Superior temporal gyrus (tissue), 1 donor: ENCODE results near the gene DNAJB6.
"Not testable (repeated sequence)": the region's sequence is repeated elsewhere in the genome, so short reads cannot be mapped to it uniquely, and the experiment has no call there.

Experiments used
- DNase-seq: peaks from one replicate; pipeline ENCODE4 v3.0.0-alpha.2; 2016; ENCODE audit errors: extremely low spot score

DNAJB6 gene

DNA sequence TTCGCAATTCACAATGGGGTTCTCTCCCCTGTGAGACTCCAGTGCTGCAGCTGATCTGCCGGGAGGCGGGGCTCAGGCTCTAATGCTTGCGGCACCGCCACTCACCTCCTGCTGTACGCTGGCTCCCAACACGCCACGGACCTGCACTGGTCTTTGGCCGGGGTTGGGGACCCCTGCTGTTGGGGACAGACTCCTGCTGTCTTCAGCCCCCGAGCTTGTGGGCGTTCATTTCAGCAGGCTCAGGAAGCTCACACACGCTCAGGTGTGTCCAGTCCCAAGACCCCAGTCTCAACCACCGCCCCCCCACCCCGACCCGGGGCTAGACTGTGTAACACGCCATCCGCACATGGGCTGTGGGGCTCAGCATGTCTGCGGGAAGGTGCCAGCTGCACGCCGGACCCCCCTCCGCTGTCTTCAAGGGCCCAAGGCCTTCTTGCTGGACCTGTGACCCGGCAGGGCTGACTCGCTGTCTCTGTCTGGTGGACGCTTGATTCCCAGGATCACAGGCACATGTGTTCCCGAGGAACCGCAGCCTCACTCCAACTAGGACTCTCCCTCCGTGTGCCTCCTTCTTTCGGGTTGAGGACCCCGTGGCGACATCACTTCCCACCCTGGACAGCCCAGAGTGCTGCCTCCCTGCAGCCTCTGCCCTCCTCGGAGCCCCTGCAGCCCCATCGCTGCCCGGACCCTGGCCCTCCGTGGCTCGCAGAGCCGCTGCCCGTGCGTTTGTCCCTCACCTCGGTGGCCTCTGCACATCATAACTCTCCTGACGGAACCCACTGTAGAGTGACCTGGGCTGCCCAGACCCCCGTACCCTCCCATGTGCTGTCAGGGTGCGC, 106.4 kb downstream of the DNAJB6 start:
- DNase-seq = no peak

DNA sequence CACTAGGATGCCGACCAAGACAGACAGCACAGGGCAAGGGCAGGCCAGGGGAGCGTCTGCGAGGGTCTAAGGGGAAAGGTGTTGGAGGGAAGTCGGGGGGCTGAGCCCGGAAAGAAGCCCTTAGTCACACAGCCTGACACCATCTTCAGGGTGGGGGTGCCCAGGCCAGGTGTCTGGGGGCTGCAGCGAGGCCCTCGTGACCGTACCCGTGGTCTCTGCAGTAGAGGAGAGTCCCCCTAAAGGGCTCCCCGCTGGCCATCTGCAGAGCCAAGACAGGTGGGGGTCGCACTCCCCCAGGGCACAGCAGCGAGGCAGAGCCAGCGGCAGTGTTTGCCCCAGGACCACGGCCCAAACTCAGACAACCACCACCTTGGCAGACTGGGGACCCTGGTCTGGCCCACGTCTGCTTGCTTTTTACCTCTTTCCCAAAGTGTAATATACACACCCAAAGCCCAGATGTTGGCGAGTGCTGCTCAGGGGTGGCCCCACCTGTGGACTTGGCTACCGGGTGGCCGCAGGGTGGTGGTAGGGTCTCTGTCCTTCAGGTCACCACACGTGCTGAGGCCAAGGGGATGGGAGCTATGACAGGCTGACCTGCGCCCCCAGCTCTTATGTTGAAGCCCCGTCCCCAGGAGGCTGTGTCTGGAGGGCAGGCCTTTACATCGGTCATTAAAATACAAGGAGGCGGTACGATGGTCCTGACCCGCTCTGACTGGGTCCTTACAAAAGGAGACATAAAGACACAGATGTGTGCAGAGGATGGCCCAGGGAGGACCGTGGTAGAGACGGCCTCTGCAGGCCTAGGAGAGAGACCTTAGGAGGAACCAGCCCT, 107.4 kb downstream of the DNAJB6 start:
- DNase-seq = no peak

DNA sequence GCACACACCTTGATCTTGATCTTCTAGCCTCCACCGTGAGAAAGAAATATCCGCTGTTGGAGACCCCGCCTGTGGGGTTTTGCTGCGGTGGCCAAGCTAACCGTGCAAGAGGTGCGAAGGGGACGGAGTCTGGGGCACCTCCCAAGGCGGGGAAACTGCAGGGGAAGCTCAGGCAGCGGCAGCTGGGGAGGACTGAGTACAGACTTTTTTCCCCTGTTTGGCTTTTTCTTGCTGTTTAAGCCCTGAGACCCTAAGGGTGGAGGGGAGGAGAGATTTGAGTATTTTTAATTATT, 108.0 kb downstream of the DNAJB6 start:
- DNase-seq = no peak

DNA sequence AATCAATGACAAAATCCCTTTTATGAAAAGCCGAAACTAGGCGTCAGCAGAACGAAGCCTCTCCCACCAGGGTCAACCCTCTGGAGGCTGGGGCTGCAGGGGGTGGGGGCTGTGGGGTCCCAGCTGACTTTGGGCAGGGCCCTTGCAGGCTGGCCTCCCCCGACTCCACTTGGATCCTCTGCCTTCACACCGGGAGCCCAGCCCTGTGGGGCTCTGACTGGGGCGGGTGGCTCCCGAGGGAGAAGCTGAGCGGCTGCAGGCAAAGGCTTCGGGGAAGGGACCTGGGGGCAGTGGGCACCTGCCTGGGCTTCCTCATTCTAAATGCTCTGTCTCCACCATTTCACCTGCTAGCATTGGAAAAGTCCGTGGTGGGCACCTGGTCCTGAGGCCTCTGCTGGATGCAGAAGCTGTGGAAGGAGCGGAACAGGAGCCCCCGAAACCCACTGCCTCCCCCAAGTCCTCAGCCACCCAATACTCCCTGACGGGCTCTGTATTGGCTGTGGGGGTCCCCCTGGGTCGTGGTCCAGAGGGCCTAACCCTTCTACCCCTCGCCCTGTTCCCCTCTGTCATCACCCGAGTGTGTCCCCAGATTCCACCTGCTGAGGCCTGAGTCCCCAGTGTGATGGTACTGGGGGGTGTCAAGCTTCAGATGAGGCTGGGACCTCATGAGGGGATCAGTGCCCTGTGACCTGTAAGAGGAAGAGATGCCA, 108.6 kb downstream of the DNAJB6 start:
- no peak for DNase-seq

DNA sequence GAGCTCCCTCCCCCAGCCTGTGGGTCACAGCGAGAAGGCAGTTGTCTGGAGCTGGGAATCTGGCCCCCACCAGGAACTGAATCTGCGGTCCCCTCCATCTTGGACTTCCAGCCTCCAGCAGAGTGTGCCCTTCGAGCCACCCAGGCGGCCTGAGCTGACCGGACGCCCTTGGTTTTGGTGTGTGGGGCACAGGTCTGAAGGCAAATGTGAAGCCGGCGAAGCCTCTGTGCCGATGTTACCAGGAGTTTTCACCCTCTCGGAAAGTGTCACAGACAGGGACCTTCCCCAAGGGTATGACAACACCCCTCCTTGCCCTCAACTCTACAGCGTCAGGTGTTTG, 109.1 kb downstream of the DNAJB6 start:
- no peak for DNase-seq

DNA sequence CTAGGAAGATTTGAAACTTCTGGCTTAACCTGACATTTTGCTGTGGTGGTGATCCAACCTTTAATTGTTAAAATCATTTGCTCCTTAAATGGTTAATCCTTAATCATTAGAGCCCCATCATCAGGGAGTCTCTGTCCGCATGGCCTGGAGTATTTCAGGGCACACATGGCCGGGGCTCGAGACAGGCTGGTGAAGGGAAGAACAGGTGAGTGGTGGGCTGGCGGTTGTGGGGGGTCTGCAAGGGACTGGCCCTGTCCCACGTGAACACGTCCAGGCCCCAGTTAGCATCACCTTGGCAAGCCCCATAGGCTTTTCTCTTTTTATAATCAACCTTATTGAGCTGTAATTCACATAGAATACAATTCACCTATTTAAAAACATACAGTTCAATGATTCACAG, 109.5 kb downstream of the DNAJB6 start:
- DNase-seq = no peak

DNA sequence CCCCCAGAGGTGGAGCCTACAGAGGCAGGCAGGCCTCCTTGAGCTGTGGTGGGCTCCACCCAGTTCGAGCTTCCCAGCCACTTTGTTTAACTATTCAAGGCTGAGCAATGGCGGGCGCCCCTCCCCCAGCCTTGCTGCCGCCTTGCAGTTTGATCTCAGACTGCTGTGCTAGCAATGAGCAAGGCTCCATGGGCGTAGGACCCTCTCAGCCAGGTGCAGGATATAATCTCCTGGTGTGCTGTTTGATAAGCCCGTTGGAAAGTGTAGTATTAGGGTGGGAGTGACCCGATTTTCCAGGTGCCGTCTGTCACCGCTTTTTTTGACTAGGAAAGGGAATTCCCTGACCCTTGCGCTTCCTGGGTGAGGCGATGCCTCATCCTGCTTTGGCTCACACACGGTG, 117.2 kb downstream of the DNAJB6 start:
- DNase-seq = not testable (repeated sequence)

DNA sequence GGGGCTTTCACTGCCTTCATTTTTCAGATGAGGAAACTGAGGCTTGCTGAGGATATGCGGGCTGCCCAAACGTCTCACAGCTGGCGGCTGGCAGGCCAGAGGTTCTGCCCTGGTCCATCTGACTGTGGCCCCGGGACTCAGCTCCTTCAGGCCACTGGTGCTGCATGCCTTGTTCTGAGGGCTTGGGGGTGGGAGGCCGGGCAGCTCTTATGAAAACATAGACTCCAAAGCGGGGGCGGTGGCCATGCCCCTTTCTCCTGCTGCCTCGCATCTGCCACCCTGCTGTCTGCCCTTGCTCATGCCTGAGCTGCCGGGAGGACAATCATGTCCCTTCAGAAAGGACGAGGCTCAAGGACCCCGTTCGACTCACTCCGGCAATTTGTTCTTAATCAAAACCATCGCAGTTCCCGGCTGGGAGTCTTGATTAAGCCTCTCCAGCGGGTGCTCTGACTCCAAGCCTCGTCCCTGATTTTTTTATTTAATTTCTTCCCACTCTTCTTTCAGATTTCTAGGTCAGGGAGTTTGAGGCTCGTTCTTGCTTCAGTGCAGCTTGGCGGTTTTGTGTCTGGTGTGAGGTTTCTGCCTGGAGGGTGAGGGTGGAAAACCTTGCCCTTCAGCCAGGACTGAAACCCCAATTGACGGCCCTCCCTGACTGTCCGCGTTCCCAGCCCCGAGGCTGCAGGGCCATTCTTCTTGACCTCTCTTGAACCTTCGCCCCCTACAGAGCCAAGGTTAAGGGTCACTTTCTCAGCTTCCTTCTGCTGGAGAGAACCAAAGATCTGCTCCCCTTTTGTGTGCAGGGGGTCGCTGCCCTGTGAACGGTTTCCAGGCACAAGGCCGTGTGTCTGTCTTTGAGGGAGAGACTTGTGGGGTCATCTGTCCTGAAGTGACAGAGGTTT, 120.8 kb downstream of the DNAJB6 start:
- no peak for DNase-seq

DNA sequence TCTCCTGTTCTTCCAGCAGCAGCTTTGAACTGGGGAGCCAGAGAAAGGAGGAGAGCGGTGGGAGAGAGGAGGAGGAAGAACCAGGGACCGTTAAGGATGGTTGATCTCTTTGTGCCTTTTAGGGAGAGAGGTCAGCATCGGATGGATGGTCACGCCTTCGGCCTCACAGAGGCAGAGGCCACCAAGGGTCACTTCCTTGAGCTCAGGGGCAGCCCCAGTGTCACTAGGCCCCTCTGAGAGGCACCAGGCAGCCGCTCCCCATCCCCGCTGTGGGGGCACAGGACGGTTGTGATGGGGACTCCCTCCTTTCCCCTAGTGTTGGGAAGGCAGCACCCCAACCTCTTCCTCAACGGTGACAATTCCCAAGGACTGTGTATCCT, 121.4 kb downstream of the DNAJB6 start:
- no peak for DNase-seq

DNA sequence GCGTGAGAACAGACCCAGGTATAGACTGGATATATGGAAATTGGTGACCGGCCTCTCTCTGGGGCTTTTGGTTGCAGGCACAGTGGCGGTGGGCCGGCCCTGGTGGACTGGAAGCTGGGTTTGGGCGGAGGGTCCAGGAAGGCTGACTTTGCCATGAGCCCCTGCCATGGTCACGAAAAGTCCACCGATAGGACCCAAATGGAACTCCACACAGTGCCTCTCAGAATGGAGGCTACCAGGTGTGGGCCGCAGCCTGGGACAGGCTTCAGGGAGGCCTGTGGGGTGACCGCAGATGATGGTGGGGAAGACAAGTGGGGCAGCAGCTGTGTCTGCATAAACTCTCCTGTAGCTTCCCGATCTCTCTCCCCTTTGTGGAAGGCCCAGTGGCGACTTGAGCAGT, 123.2 kb downstream of the DNAJB6 start:
- no peak for DNase-seq

DNA sequence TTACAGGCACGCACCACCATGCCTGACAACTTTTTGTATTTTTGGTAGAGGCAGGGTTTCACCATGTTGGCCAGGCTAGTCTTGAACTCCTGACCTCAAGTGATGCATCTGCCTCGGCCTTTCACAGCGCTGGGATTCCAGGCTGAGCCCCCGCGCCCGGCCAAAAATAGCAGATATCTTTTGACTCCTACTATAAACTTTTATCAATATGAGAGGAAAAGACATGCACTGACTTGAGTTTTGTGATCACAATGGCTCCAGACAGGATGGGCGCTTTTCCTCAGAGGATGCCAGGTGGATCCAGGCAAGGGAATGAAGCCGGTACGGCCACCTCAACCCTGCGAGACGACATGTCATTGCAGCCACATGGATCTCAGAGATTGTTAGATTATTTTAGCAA, 123.9 kb downstream of the DNAJB6 start:
- DNase-seq = no peak

DNA sequence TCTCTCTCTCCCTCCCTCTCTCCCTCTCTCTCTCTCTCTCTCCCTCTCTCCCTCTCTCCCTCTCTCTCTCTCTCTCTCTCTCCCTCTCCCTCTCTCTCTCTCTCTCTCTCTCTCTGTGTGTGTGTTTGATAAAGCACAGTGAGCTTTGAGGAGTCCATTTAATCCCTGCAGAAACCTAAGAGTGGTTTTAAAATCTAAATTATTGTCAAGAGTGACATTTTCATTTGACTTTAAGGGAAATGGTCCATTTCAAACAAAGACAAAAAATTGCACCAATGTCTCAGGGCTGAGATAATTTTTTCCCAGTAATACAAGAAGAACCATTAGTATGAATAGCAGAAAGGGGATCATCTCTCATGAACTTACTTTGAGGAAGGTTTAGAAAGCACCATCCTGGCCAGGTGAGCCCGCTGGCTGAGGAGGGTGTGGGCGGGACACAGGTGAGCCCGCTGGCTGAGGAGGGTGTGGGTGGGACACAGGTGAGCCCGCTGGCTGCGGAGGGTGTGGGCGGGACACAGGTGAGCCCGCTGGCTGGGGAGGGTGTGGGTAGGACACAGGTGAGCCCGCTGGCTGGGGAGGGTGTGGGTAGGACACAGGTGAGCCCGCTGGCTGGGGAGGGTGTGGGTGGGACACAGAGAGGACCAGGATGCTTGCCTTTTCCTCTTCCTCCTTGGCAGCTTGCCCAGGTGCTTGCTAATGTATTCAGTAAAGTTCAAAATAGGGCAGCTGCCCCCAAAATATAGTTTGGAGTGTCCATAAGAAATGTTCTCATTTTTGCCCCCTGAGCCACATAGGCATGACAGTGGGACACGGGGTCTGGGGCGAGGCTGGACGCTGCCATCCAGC, 125.0 kb downstream of the DNAJB6 start:
- no peak for DNase-seq

DNA sequence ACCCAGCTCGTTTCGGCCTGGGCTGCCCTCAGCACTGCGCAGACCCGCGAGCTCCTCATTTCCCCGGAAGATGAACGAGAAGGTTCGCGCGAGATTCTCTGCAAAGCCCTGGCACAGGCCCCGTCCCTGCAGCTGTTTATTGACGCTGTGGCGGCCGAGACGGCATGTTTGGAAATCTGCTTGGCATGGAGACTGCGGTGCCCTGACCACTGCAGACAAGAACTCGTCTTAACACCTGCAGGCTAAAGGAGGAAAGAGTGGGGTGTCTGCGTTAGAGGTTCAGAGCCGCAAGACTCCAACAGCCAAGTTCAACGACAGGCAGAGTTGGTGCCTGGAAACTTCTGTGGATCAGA, 125.6 kb downstream of the DNAJB6 start:
- no peak for DNase-seq

DNA sequence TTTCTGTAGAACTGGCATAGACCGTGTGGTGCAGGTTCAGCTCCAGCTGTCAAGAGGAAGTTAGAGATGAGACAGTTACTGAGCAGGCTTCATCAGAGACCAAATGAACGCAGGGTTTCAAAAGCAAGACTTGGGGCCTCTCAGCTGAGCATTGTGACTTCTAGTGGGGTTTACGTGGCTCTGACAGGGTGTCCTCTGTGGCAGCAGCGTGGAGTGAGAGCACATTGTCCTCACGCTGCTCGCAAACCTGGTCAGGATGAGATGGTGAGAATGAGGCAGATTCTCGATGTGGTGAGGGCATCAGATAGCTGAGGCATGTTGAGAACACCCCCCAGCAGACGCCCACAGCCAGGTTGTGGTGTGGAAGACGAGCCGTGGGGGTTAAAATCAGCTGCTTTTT, 126.0 kb downstream of the DNAJB6 start:
- no peak for DNase-seq

DNA sequence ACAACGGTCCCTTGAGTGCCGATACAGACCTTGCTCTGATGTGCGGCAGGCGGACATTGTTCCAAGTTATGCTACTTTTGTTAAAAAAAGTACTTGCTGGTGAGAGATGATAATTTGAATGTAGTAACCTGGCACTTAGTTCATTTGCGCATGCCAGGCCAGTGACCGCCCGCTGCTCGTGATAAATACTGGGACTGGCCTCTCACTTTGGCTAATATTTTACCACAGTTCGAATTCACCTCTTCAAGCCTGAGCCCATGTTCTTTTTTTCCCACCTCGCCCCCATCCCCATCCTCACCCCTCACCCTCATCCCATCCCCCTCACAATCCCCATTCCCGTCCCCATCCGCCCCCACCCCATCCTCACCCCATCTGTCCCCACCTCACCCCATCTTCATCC, 126.4 kb downstream of the DNAJB6 start:
- no peak for DNase-seq

DNA sequence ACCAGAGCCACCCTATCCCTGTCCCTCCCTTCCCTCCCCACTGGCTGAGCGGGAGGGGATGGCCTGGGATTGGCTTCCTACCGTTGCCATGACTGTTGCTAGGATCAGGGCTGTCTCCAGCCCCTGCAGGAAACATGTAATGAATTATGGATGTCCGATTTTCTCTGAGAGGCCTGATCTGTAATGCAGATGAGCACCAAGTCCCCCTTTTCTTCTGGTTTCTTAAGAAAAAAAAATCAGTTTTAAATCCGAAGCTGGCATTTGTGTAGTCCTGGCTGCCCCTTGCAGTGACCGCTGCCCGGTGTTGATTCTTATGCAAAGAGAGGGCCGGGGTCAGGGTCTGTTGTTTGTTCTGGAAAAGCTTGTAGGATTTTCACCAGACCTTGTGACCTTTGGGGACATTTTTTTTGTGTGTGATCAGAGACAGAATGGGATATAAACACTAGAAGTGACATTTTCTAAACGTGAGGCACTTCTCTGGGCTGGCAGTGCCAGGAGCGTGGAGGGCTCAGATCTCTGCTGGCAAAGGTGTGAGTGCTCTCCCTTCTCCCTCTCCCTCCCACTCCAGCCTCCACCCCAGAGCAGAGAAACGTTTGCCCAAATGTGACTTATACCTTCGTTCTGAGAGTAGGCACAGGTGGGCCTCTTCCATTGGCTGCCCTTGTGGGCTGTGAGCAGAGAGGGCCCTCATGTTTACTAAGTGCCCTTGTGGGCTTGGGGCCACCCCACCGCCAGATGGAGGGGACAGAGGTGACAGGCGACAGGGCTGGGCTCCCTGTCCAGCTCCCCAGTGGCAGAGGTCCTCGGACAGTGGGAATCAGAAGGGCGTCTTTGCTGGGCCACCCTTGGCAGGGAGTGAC, 127.5 kb downstream of the DNAJB6 start:
- DNase-seq = peak; percentile 29

DNA sequence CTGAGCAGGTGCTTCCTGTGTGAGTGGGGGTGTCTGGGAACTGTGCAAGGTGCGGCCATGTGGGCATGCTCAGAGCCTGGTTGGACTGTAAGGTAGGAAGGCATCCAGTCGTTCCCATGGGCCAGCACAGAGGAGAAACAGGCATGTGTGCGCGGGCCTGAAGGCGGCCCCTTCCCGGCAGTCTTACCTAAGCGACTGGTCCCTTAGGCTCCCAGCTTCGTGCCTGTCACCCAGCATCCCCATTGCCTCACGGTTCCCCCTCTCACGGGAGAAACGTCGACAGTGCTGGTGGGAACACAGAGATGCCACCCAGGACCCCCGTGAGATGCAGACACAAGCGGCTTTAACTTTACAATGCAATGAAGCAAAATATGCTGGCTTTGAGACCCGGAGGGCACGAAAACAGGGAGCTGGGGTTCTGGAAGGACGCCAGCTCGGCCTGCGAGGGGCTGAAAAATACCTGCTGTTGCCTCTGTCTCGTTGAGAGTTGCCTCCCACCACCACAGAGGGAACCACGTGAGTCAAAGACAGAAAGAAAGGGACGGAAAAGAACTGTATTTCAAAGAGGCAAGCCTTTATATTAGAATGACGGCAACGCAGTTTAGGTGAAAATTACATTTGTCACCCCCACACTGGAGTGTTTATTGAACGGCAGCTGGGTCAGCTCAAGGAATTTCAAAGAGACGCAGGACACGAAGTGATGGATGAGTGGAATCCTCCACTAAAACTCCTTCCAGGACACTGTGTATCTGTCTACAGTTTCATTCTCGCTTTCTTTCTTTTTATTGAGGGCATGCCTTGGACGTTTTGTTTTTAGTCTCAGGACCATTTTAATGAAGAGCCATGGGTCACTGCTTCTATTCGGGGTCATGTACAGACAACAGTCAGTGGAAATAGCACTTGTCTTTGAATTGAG, 128.4 kb downstream of the DNAJB6 start:
- DNase-seq = no peak

DNA sequence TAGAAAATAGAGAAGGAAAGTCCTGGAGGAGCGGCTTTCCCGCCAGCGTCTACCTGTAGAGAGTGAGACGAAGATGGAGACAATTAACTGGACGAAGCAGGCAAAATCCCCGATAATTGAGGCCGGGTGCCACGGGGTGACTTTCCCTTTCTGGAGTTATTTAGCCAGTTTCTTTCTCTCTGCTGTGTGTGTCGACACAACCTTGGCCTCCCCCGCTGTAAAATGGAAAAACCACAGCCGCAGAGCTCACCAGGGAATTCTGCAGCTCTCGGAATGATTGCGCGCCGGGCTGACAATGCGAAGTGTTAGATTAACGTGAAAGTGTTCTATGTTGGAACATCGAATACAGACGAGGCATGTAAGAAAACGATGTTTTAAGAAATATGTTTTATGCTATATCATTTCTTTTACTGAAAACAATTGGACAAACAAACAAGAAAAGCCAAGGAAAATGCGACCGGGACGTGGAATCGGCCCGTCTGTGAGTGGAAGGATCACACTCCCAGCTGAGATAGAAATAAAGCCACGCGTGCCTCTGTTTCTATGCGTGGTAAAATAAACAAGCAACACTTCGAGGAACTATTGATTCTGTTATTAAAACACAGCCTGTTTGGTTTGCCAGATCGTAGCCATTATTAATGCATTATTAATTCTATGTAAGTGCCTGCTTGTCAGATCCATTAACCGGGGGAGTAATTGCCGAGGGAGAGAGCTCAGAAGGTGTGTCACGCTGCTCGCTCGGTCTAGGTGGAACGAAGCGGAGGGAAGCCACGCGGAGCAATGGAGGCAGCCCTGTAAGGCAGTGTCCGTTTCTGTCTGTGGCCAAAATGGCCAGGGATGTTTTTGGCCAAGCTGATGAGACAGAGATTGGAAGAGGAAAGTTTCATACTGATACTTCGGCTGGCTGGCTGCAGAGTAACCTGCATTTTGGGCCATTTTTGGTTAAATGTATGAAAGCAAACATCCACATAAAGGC, 129.4 kb downstream of the DNAJB6 start:
- DNase-seq = no peak
